Epithelial cell of proximal tubule (primary cell): Measurements from ENCODE around the gene PPIL6. TPM values are rescaled to one million over a fixed set of nuclear protein-coding genes. Genes with fewer than 3 reads are reported as not detected.

Experiments used
- DNase-seq: peaks from one replicate; pipeline ENCODE4 v3.0.0-alpha.2; 2011; ENCODE audit warnings: low read depth
- H3K4me3 ChIP-seq: 2 replicates; pipeline ENCODE4 v1.5.1; 2011; ENCODE audit warnings: low read depth, mild to moderate bottlenecking, low read length
- CTCF ChIP-seq: conservative IDR thresholded peaks from 2 replicates; pipeline ENCODE4 v1.5.1; 2012; ENCODE audit warnings: low read depth, mild to moderate bottlenecking, low read length
- total RNA-seq: library from RNA; depleted of rRNA; stranded (reverse); fragments of >200 nt; gene quantifications from 2 replicates; pipeline ENCODE4 v1.2.3, GENCODE V29; 2015

PPIL6 gene
- total RNA-seq, 1 donor from 2014 or later, result 2.5 TPM

- no peak for TF ChIP-seq CTCF
- no peak for DNase-seq
- no peak overlapping the region for H3K4me3 ChIP-seq
Measured at GRCh38 chr6:109351231-109352130, 88.9 kb downstream of the PPIL6 start.

- DNase-seq, result no peak
- H3K4me3 ChIP-seq, result no peak overlapping the region
Measured at GRCh38 chr6:109349419-109349987, 90.9 kb downstream of the PPIL6 start.

GRCh38 chr6:109348226-109348625 is 92.2 kb downstream of the PPIL6 start:
- DNase-seq, result no peak
- no peak overlapping the region for H3K4me3 ChIP-seq
- no peak for TF ChIP-seq CTCF

More at GRCh38 chr6:109349419-109349987, 90.9 kb downstream of the PPIL6 start:
- TF ChIP-seq CTCF, result no peak

GRCh38 chr6:109347779-109348178 is 92.6 kb downstream of the PPIL6 start:
- TF ChIP-seq CTCF, result no peak

GRCh38 chr6:109345986-109346385 is 94.4 kb downstream of the PPIL6 start:
- no peak overlapping the region for H3K4me3 ChIP-seq
- TF ChIP-seq CTCF, result no peak
- DNase-seq, result no peak

More at GRCh38 chr6:109347779-109348178, 92.6 kb downstream of the PPIL6 start:
- no peak overlapping the region for H3K4me3 ChIP-seq
- DNase-seq, result no peak

- no peak overlapping the region for H3K4me3 ChIP-seq
- no peak for DNase-seq
Measured at GRCh38 chr6:109344226-109344625, 96.2 kb downstream of the PPIL6 start.

More at GRCh38 chr6:109344226-109344625, 96.2 kb downstream of the PPIL6 start:
- no peak for TF ChIP-seq CTCF
